ENCODE measurements around the gene VOPP1. TPM values are rescaled to one million over a fixed set of nuclear protein-coding genes. Genes with fewer than 3 reads are reported as not detected.

VOPP1 gene
- polyA plus RNA-seq, 1 experiment = 88.4 TPM

DNA sequence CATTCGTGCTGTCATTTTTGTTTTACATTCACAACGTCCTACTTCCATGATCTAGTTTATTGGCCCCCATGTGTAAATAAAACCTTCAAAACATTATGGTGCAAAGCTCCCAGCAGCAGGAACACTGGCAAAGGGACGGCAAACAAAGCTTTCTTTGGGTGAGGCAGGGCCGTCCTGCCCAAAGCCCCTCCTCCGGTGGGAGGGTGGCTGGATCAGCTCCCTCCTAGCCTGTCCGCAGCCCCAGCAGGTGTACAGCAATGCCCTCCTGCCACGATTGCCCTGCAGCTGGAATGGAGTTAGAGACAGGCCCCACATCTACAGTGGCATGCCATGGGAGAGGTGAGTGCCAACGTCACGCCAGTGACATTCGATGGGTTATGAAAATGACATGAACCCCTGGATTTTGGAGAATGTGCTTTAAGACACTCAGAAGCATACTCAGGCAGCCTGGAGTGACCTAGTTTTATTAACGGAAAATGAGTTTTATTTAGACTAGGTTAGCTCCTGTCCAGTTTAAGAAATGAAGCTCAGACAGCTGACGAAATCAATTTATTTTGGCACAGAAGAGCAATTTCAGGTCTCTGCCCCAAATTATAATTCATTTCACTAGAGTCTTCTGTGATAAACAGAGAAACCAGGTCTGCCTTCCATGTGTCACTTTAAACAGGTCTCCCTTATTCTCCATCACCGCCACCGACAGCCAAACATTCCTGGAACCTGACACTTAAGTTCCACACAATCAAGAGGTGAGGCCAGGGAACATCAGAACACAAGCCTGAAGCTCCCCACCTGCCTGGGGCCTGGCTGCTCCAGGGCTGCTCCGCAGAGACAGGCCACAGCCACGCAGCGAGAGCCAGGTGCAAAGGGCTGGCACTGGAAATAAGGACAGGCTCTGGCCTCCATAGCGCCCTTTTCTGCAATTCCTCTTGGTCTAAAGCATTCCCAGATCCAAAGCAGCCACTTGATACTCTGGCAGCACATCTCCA, 50.1 kb downstream of the VOPP1 start:
- no peak overlapping the region for H3K27ac ChIP-seq (ENCODE audit: low read depth, low read length)
- CTCF ChIA-PET = no interaction called here
- POLR2A ChIA-PET = interaction anchor here (0.6 kb wide), 1 partner anchor 13 kb away, joined by 3 read pairs; no protein-coding TSS in a partner anchor
- H3K27me3 ChIP-seq (ENCODE audit: control insufficient read depth, insufficient read depth, low read length) = no peaks in the 10 kb centered on the region
- no peaks in the 10 kb centered on the region; the same call in 1 of the 2 replicates for H3K9me3 ChIP-seq (ENCODE audit: control insufficient read depth, insufficient read depth, low read length)
- TF ChIP-seq, protein P1, sequence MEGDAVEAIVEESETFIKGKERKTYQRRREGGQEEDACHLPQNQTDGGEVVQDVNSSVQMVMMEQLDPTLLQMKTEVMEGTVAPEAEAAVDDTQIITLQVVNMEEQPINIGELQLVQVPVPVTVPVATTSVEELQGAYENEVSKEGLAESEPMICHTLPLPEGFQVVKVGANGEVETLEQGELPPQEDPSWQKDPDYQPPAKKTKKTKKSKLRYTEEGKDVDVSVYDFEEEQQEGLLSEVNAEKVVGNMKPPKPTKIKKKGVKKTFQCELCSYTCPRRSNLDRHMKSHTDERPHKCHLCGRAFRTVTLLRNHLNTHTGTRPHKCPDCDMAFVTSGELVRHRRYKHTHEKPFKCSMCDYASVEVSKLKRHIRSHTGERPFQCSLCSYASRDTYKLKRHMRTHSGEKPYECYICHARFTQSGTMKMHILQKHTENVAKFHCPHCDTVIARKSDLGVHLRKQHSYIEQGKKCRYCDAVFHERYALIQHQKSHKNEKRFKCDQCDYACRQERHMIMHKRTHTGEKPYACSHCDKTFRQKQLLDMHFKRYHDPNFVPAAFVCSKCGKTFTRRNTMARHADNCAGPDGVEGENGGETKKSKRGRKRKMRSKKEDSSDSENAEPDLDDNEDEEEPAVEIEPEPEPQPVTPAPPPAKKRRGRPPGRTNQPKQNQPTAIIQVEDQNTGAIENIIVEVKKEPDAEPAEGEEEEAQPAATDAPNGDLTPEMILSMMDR (IDR thresholded peaks at IDR 0.05; ENCODE audit: low read depth, low read length) = no peak
- no peak overlapping the region for H3K4me3 ChIP-seq (ENCODE audit: low read depth, low read length)
- no peak for DNase-seq (ENCODE audit: low read depth, low spot score)

DNA sequence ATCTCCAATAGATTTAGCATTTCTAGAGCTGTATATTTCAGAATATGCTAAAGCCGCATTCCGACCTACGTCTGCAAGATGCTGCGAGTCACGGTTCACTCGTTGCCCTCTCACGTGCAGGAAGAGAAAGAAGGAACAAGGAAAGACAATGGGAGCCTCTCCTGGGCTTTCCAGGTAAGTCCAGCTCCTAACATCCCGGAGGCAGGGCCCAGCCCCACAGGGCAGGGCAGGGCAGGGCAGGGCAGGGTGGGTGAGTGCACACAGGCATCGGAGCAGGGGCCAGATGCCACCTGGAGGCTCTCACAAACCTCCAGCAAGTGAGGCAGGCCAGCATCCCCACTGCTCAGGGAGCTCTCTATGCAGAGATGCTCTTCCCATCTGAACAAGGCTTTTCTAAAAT, 50.8 kb downstream of the VOPP1 start:
- TF ChIP-seq, protein P1 (IDR thresholded peaks at IDR 0.05; ENCODE audit: low read depth, low read length) = no peak
- CTCF ChIA-PET = interaction anchor here (0.5 kb wide), 1 partner anchor 12 kb away, joined by 3 read pairs; no protein-coding TSS in a partner anchor
- POLR2A ChIA-PET = no interaction called here
- no peak for DNase-seq (ENCODE audit: low read depth, low spot score)
- H3K27me3 ChIP-seq (ENCODE audit: control insufficient read depth, insufficient read depth, low read length) = no peaks in the 10 kb centered on the region
- H3K9me3 ChIP-seq (ENCODE audit: control insufficient read depth, insufficient read depth, low read length) = no peaks in the 10 kb centered on the region; the same call in 1 of the 2 replicates
- no peak overlapping the region for H3K4me3 ChIP-seq (ENCODE audit: low read depth, low read length)
- H3K27ac ChIP-seq (ENCODE audit: low read depth, low read length) = no peak overlapping the region

- Histone ChIP-seq H3K4me3 (ENCODE audit: low read depth, low read length) (no peak overlapping the region), H3K9me3 (ENCODE audit: control insufficient read depth, insufficient read depth, low read length) (no peaks in the 10 kb centered on the region; the same call in 1 of the 2 replicates), H3K27ac (ENCODE audit: low read depth, low read length) (no peak overlapping the region), H3K27me3 (ENCODE audit: control insufficient read depth, insufficient read depth, low read length) (no peaks in the 10 kb centered on the region)
- TF ChIP-seq, protein P1 (IDR thresholded peaks at IDR 0.05; ENCODE audit: low read depth, low read length) = no peak
- POLR2A ChIA-PET = no interaction called here
- DNase-seq (ENCODE audit: low read depth, low spot score) = no peak
- CTCF ChIA-PET = interaction anchor here (1.0 to 1.1 kb wide), 2 partner anchors 12 to 105 kb away, joined by 3 read pairs; no protein-coding TSS in a partner anchor
Measured at GRCh38 chr7:55520426-55521140, 51.7 kb downstream of the VOPP1 start.

- ChIA-PET CTCF (no interaction called here), POLR2A (interaction anchor here (1.1 kb wide), 1 partner anchor 15 kb away, joined by 3 read pairs; no protein-coding TSS in a partner anchor)
- no peak for DNase-seq (ENCODE audit: low read depth, low spot score)
- Histone ChIP-seq H3K27me3 (ENCODE audit: control insufficient read depth, insufficient read depth, low read length) (no peaks in the 10 kb centered on the region), H3K27ac (ENCODE audit: low read depth, low read length) (peak overlapping the region; percentile 0), H3K9me3 (ENCODE audit: control insufficient read depth, insufficient read depth, low read length) (no peaks in the 10 kb centered on the region), H3K4me3 (ENCODE audit: low read depth, low read length) (no peak overlapping the region)
- TF ChIP-seq, protein P1 (IDR thresholded peaks at IDR 0.05; ENCODE audit: low read depth, low read length) = no peak
Measured at GRCh38 chr7:55518836-55519235, 53.5 kb downstream of the VOPP1 start.
